ENCODE data around the gene OPN3.

OPN3 gene

DNA sequence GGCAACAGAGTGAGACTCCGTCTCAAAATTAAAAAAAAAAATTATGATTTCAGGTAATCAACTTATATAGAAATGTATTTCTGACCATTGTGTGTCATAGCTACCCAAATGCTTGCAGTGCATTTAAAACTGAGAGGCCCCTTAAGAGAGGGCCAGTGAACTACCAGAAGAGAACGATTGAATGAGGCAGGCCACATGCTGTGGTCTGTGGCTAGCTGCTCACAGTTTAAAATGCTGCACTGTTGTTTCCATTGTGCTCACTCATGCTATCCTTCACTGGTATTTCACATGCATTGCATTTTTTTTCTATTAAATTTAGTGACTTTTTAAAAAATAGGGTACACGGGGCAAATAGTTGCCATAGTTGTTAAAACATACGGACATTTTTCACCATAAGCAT is 26.0 kb downstream of the OPN3 start:
- TF ChIP-seq, protein P1, sequence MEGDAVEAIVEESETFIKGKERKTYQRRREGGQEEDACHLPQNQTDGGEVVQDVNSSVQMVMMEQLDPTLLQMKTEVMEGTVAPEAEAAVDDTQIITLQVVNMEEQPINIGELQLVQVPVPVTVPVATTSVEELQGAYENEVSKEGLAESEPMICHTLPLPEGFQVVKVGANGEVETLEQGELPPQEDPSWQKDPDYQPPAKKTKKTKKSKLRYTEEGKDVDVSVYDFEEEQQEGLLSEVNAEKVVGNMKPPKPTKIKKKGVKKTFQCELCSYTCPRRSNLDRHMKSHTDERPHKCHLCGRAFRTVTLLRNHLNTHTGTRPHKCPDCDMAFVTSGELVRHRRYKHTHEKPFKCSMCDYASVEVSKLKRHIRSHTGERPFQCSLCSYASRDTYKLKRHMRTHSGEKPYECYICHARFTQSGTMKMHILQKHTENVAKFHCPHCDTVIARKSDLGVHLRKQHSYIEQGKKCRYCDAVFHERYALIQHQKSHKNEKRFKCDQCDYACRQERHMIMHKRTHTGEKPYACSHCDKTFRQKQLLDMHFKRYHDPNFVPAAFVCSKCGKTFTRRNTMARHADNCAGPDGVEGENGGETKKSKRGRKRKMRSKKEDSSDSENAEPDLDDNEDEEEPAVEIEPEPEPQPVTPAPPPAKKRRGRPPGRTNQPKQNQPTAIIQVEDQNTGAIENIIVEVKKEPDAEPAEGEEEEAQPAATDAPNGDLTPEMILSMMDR (IDR thresholded peaks at IDR 0.05; ENCODE audit: insufficient read depth, low read depth, low read length, missing control alignments), result no peak
- no peak for DNase-seq (ENCODE audit: low read depth)
- no peak overlapping the region for H3K4me3 ChIP-seq (ENCODE audit: low read depth, low read length)

DNA sequence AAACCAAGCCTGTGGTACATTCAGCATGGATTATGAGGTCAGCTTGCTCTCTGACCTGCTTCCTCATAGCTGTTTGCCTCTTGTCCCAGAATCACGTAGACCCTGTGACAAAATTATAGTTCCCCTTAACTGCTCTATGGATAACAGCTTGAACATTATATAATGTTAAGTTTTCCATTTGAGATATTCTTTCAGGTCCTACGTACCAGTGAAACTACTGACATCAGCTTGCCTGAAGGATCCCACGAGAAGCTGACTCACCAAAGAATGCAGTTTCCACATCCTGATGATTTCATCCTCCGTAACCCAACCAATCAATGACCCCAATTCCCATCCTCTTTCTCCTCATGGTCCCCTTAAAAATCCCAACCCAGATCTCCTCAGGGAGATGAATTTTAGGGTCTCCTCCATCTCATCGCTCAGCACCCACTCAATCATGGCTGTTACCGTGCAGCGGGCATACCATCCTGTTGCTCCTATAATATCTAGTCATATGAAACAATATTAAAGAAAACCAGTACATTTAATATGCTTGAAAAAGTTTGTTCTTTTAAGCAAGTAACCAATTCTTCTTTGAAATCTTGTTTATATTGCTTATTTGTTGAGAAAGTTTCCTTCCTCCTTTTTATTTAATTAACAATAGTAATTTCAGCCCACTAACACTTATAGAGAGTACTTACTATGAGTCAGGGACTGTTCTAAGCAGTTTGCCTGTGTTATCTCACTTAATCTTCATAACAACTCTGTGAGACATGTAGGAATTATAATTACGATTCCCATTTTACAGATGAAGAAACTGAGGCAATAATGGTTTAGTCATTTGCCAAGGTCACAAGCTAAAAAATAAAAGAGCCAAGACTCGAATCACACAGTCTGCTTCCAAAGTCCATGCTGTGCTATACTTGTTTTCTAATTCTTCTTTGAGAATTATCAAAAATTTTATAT is 27.4 kb downstream of the OPN3 start:
- no peak overlapping the region for H3K4me3 ChIP-seq (ENCODE audit: low read depth, low read length)
- no peak for DNase-seq (ENCODE audit: low read depth)
- TF ChIP-seq, protein P1 (IDR thresholded peaks at IDR 0.05; ENCODE audit: insufficient read depth, low read depth, low read length, missing control alignments), result no peak

- TF ChIP-seq, protein P1 (IDR thresholded peaks at IDR 0.05; ENCODE audit: insufficient read depth, low read depth, low read length, missing control alignments), result no peak
- DNase-seq (ENCODE audit: low read depth), result no peak
Measured at GRCh38 chr1:241611736-241612135, 28.4 kb downstream of the OPN3 start.

GRCh38 chr1:241611063-241611462 is 29.1 kb downstream of the OPN3 start:
- DNase-seq (ENCODE audit: low read depth), result peak; percentile 72
- no peak overlapping the region for H3K4me3 ChIP-seq (ENCODE audit: low read depth, low read length)
- TF ChIP-seq, protein P1 (IDR thresholded peaks at IDR 0.05; ENCODE audit: insufficient read depth, low read depth, low read length, missing control alignments), result peak; percentile 54

More at GRCh38 chr1:241611736-241612135, 28.4 kb downstream of the OPN3 start:
- no peak overlapping the region for H3K4me3 ChIP-seq (ENCODE audit: low read depth, low read length)

GRCh38 chr1:241610056-241610815 is 29.9 kb downstream of the OPN3 start:
- DNase-seq (ENCODE audit: low read depth), result no peak

GRCh38 chr1:241608379-241609033 is 31.7 kb downstream of the OPN3 start:
- TF ChIP-seq, protein P1 (IDR thresholded peaks at IDR 0.05; ENCODE audit: insufficient read depth, low read depth, low read length, missing control alignments), result no peak
- peak; percentile 22 for DNase-seq (ENCODE audit: low read depth)
- no peak overlapping the region for H3K4me3 ChIP-seq (ENCODE audit: low read depth, low read length)

More at GRCh38 chr1:241610056-241610815, 29.9 kb downstream of the OPN3 start:
- TF ChIP-seq, protein P1 (IDR thresholded peaks at IDR 0.05; ENCODE audit: insufficient read depth, low read depth, low read length, missing control alignments), result no peak
- H3K4me3 ChIP-seq (ENCODE audit: low read depth, low read length), result no peak overlapping the region

All from GM12865 (cell line).